Lower leg skin (tissue), 3 donors: ENCODE results near the gene CPXM1.

Source experiments
- CTCF ChIP-seq, 3 donors: fragments of 450-650 bp; IDR thresholded peaks; one replicate each; pipeline ENCODE4 v1.5.1; 2016; ENCODE audit warnings: antibody characterized with exemption in 3 of 3, mild to moderate bottlenecking in 3 of 3, moderate library complexity in 2 of 3
- POLR2A ChIP-seq, 2 donors: fragments of 450-650 bp; IDR thresholded peaks; one replicate each; pipeline ENCODE4 v1.6.1; 2016 to 2017; ENCODE audit warnings: antibody characterized with exemption in 2 of 2, mild to moderate bottlenecking in 1 of 2, moderate library complexity in 1 of 2

DNA sequence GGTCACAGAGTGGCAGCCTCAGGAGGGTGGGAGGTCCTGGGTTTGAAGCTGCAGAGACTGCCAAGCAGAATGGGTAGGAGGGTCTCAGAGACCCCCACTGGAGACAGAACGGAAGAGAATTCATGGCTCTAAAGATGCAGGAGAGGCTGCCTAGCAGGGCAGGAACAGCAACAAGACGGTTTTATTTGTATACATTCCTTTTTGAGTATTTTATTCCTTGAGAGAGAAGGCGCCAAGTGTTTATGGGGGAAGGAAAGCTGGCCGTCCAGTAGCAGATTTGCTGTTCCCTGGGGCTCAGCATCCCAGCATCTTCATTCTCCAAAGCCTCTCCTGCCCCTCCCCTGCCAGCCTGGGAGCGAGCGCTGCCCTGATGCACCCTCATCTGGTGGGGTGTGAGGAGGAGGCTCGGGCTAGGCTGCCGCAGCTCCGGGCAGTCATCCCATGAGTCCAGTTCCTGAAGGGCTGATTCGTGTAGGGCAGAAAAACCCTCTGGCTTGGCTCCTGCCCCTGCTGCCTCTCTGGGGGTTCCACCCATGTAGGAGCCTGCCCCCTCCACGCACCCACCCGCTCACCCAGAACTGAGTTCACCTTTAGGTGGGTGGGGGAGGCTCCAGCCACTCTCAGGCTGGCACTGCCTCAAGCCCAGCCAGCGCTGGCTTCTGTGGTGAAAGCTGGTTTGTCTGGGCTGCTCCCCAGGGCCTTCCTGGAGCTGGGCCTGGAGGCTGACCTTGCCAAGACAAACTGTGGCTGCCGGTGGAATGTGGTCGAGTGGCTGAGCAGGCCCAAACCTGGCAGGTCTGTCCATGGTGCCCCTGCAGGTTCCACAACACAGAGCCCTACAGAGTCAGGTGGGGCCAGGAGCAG is 32.4 kb downstream of the CPXM1 start:
- TF ChIP-seq CTCF (IDR thresholded peaks at IDR 0.05) (no peak), POLR2A (IDR thresholded peaks at IDR 0.05) (no peak)
